Activated CD4-positive, alpha-beta memory T cell treated with anti-CD3 and anti-CD28 coated beads, Interleukin-2, amount 10 ng/mL, durations not matched to agents 7 days and 5 days (primary cell): Measurements from ENCODE around the gene PIGZ. TPM values are rescaled to one million over a fixed set of nuclear protein-coding genes. Genes with fewer than 3 reads are reported as not detected.

ENCODE experiments used
- CTCF ChIA-PET: fragments of 350-600 bp; sonication (Branson Sonifier 250); formaldehyde crosslinking; loops from one replicate; lab custom pipeline; 2021; ENCODE audit warnings: antibody characterized with exemption, inconsistent platforms; lab: Charles Lee
- POLR2A ChIA-PET: fragments of 350-600 bp; sonication (Branson Sonifier 250); formaldehyde crosslinking; loops from one replicate; lab custom pipeline; 2021; ENCODE audit warnings: antibody characterized with exemption; lab: Charles Lee
- DNase-seq: peaks from one replicate; pipeline ENCODE4 v3.0.0-alpha.2; 2020
- H3K27ac Mint-ChIP-seq: one replicate; pipeline ENCODE4 v1.8.0; 2021; ENCODE audit warnings: mild to moderate bottlenecking, mixed read lengths
- H3K27me3 Mint-ChIP-seq: one replicate; pipeline ENCODE4 v1.8.0; 2021; ENCODE audit warnings: mixed read lengths
- H3K36me3 Mint-ChIP-seq: one replicate; pipeline ENCODE4 v1.8.0; 2021; ENCODE audit warnings: low read depth, mixed read lengths
- H3K4me1 Mint-ChIP-seq: one replicate; pipeline ENCODE4 v1.8.0; 2021; ENCODE audit warnings: mixed read lengths
- H3K4me3 Mint-ChIP-seq: one replicate; pipeline ENCODE4 v1.8.0; 2021; ENCODE audit warnings: mild to moderate bottlenecking, mixed read lengths
- H3K9me3 Mint-ChIP-seq: one replicate; pipeline ENCODE4 v1.8.0; 2021; ENCODE audit warnings: mixed read lengths
- total RNA-seq, 2 experiments: library from RNA; stranded (reverse); gene quantifications; one replicate each; pipeline ENCODE4 v1.2.3, GENCODE V29; 2021

PIGZ gene
- total RNA-seq, 2 experiments from 2014 or later: 1.7 to 1.8 TPM

- no peak for DNase-seq
- Mint-ChIP-seq H3K27ac (no peak overlapping the region), H3K27me3 (no peaks in the 10 kb centered on the region), H3K4me3 (no peak overlapping the region), H3K4me1 (peaks cover 2% of the 10 kb centered on the region), H3K9me3 (no peaks in the 10 kb centered on the region), H3K36me3 (peaks cover 60% of the 10 kb centered on the region)
- ChIA-PET CTCF (no interaction called here), POLR2A (interaction anchor here (1.6 kb wide), 1 partner anchor 9 kb away, joined by 8 read pairs; the partner anchor contains the start of gene NCBP2)
Measured at GRCh38 chr3:196932600-196932999, 36.0 kb downstream of the PIGZ start.

- Mint-ChIP-seq H3K4me3 (no peak overlapping the region), H3K4me1 (no peaks in the 10 kb centered on the region), H3K27ac (no peak overlapping the region), H3K27me3 (no peaks in the 10 kb centered on the region), H3K36me3 (peaks cover 54% of the 10 kb centered on the region), H3K9me3 (no peaks in the 10 kb centered on the region)
- no peak for DNase-seq
- ChIA-PET CTCF (no interaction called here), POLR2A (interaction anchor here (1.6 kb wide), 1 partner anchor 10 kb away, joined by 8 read pairs; the partner anchor contains the start of gene NCBP2)
Measured at GRCh38 chr3:196931828-196932587, 36.6 kb downstream of the PIGZ start.

- Mint-ChIP-seq H3K4me3 (no peak overlapping the region), H3K36me3 (peaks cover 46% of the 10 kb centered on the region), H3K27ac (no peak overlapping the region), H3K9me3 (no peaks in the 10 kb centered on the region), H3K4me1 (no peaks in the 10 kb centered on the region), H3K27me3 (no peaks in the 10 kb centered on the region)
- POLR2A ChIA-PET: interaction anchor here (1.0 to 1.6 kb wide), 2 partner anchors 10 to 11 kb away, joined by 6 to 8 read pairs; partner anchors contain the start of gene NCBP2
- CTCF ChIA-PET: interaction anchor here (0.5 kb wide), 1 partner anchor 10 kb away, joined by 3 read pairs; no protein-coding TSS in a partner anchor
- DNase-seq: no peak
Measured at GRCh38 chr3:196931157-196931556, 37.5 kb downstream of the PIGZ start.

GRCh38 chr3:196927571-196928453 is 40.8 kb downstream of the PIGZ start:
- no peak overlapping the region for H3K27ac Mint-ChIP-seq

GRCh38 chr3:196920733-196921132 is 47.9 kb downstream of the PIGZ start:
- Mint-ChIP-seq H3K27me3 (no peaks in the 10 kb centered on the region), H3K4me1 (no peaks in the 10 kb centered on the region), H3K36me3 (peaks cover 16% of the 10 kb centered on the region), H3K9me3 (no peaks in the 10 kb centered on the region), H3K27ac (no peak overlapping the region), H3K4me3 (no peak overlapping the region)
- CTCF ChIA-PET: no interaction called here
- POLR2A ChIA-PET: no interaction called here
- no peak for DNase-seq

More at GRCh38 chr3:196927571-196928453, 40.8 kb downstream of the PIGZ start:
- CTCF ChIA-PET: interaction anchor here (0.7 kb wide), 2 partner anchors 392 to 529 kb away, joined by 3 read pairs; no protein-coding TSS in a partner anchor
- POLR2A ChIA-PET: interaction anchor here (2.3 kb wide), 1 partner anchor 14 kb away, joined by 6 read pairs; the partner anchor contains the start of gene NCBP2
- no peaks in the 10 kb centered on the region for H3K9me3 Mint-ChIP-seq
- H3K27me3 Mint-ChIP-seq: no peaks in the 10 kb centered on the region
- peaks cover 28% of the 10 kb centered on the region for H3K36me3 Mint-ChIP-seq
- no peak overlapping the region for H3K4me3 Mint-ChIP-seq
- no peaks in the 10 kb centered on the region for H3K4me1 Mint-ChIP-seq
- no peak for DNase-seq

GRCh38 chr3:196918968-196919367 is 49.7 kb downstream of the PIGZ start:
- DNase-seq: no peak
- no peak overlapping the region for H3K4me3 Mint-ChIP-seq
- ChIA-PET POLR2A (no interaction called here), CTCF (interaction anchor here (0.6 to 1.0 kb wide), 2 partner anchors 81 to 1204 kb away, joined by 3 read pairs; no protein-coding TSS in a partner anchor)
- H3K36me3 Mint-ChIP-seq: peaks cover 34% of the 10 kb centered on the region
- H3K4me1 Mint-ChIP-seq: no peaks in the 10 kb centered on the region
- H3K27me3 Mint-ChIP-seq: no peaks in the 10 kb centered on the region
- H3K9me3 Mint-ChIP-seq: no peaks in the 10 kb centered on the region
- no peak overlapping the region for H3K27ac Mint-ChIP-seq

GRCh38 chr3:196916995-196917394 is 51.6 kb downstream of the PIGZ start:
- Mint-ChIP-seq H3K27ac (no peak overlapping the region), H3K4me3 (no peak overlapping the region), H3K9me3 (no peaks in the 10 kb centered on the region), H3K4me1 (no peaks in the 10 kb centered on the region), H3K27me3 (no peaks in the 10 kb centered on the region), H3K36me3 (peaks cover 34% of the 10 kb centered on the region)
- ChIA-PET POLR2A (no interaction called here), CTCF (no interaction called here)
- no peak for DNase-seq

- POLR2A ChIA-PET: no interaction called here
- H3K36me3 Mint-ChIP-seq: peaks cover 34% of the 10 kb centered on the region
- H3K27me3 Mint-ChIP-seq: no peaks in the 10 kb centered on the region
- H3K9me3 Mint-ChIP-seq: no peaks in the 10 kb centered on the region
- no peak for DNase-seq
- no peaks in the 10 kb centered on the region for H3K4me1 Mint-ChIP-seq
- CTCF ChIA-PET: no interaction called here
- H3K4me3 Mint-ChIP-seq: no peak overlapping the region
- H3K27ac Mint-ChIP-seq: no peak overlapping the region
Measured at GRCh38 chr3:196916221-196916620, 52.4 kb downstream of the PIGZ start.

- CTCF ChIA-PET: no interaction called here
- peaks cover 34% of the 10 kb centered on the region for H3K36me3 Mint-ChIP-seq
- POLR2A ChIA-PET: no interaction called here
Measured at GRCh38 chr3:196915375-196915774, 53.3 kb downstream of the PIGZ start.

GRCh38 chr3:196914866-196915265 is 53.8 kb downstream of the PIGZ start:
- no peaks in the 10 kb centered on the region for H3K4me1 Mint-ChIP-seq
- CTCF ChIA-PET: no interaction called here
- H3K27me3 Mint-ChIP-seq: no peaks in the 10 kb centered on the region
- no peak overlapping the region for H3K27ac Mint-ChIP-seq
- H3K9me3 Mint-ChIP-seq: no peaks in the 10 kb centered on the region
- no peak overlapping the region for H3K4me3 Mint-ChIP-seq
- DNase-seq: no peak
- peaks cover 36% of the 10 kb centered on the region for H3K36me3 Mint-ChIP-seq
- POLR2A ChIA-PET: no interaction called here

More at GRCh38 chr3:196915375-196915774, 53.3 kb downstream of the PIGZ start:
- H3K4me3 Mint-ChIP-seq: no peak overlapping the region
- no peak overlapping the region for H3K27ac Mint-ChIP-seq
- no peaks in the 10 kb centered on the region for H3K27me3 Mint-ChIP-seq
- no peaks in the 10 kb centered on the region for H3K4me1 Mint-ChIP-seq
- no peaks in the 10 kb centered on the region for H3K9me3 Mint-ChIP-seq
- DNase-seq: no peak

- H3K9me3 Mint-ChIP-seq: no peaks in the 10 kb centered on the region
- H3K4me1 Mint-ChIP-seq: no peaks in the 10 kb centered on the region
- ChIA-PET CTCF (no interaction called here), POLR2A (interaction anchor here (1.1 kb wide), 1 partner anchor 39 kb away, joined by 4 read pairs; the partner anchor contains the start of gene NCBP2)
- H3K27ac Mint-ChIP-seq: no peak overlapping the region
- no peaks in the 10 kb centered on the region for H3K27me3 Mint-ChIP-seq
- DNase-seq: no peak
- H3K36me3 Mint-ChIP-seq: peaks cover 55% of the 10 kb centered on the region
- no peak overlapping the region for H3K4me3 Mint-ChIP-seq
Measured at GRCh38 chr3:196903740-196904139, 64.9 kb downstream of the PIGZ start.

- Mint-ChIP-seq H3K4me1 (no peaks in the 10 kb centered on the region), H3K36me3 (peaks cover 45% of the 10 kb centered on the region), H3K4me3 (no peak overlapping the region), H3K27ac (no peak overlapping the region), H3K9me3 (no peaks in the 10 kb centered on the region), H3K27me3 (no peaks in the 10 kb centered on the region)
- ChIA-PET POLR2A (interaction anchor here (0.8 kb wide), 1 partner anchor 40 kb away, joined by 4 read pairs; the partner anchor contains the start of gene NCBP2), CTCF (no interaction called here)
- no peak for DNase-seq
Measured at GRCh38 chr3:196902296-196902695, 66.3 kb downstream of the PIGZ start.
